Mesothelial cell of epicardium (in vitro differentiated cells): ENCODE measurements around the gene DENND1B. TPM values are rescaled to one million over a fixed set of nuclear protein-coding genes. Genes with fewer than 3 reads are reported as not detected.

Source experiments
- DNase-seq, 2 experiments: peaks; one replicate each; pipeline ENCODE4 v3.0.0; 2021; ENCODE audit warnings: low spot score in 2 of 2; ENCODE audit not compliant: unreplicated experiment in 2 of 2
- H3K27ac Mint-ChIP-seq: 2 replicates; pipeline ENCODE4 v1.8.0; 2021; ENCODE audit warnings: mixed read lengths
- H3K27me3 Mint-ChIP-seq: 2 replicates; pipeline ENCODE4 v1.8.0; 2021; ENCODE audit warnings: low read depth, mixed read lengths
- H3K36me3 Mint-ChIP-seq: 2 replicates; pipeline ENCODE4 v1.8.0; 2021; ENCODE audit warnings: mixed read lengths
- H3K4me1 Mint-ChIP-seq: 2 replicates; pipeline ENCODE4 v1.8.0; 2021; ENCODE audit warnings: mixed read lengths
- H3K4me3 Mint-ChIP-seq: 2 replicates; pipeline ENCODE4 v1.8.0; 2021; ENCODE audit warnings: mild to moderate bottlenecking, moderate library complexity, mixed read lengths
- H3K9me3 Mint-ChIP-seq: 2 replicates; pipeline ENCODE4 v1.8.0; 2021; ENCODE audit warnings: mixed read lengths
- total RNA-seq: library from RNA; stranded (reverse); gene quantifications from 3 replicates; pipeline ENCODE4 v1.2.1, GENCODE V29; 2021
- TF ChIP-seq, protein P1 (sequence below): fragments of 200-600 bp; sonication (generic); IDR thresholded peaks from one replicate; pipeline ENCODE4 v1.5.0; 2021; ENCODE audit warnings: antibody characterized with exemption; ENCODE audit not compliant: unreplicated experiment

DENND1B gene
- total RNA-seq, 1 donor from 2014 or later, result 27.9 TPM

GRCh38 chr1:197750366-197750765, 24.9 kb downstream of the DENND1B start:
- peaks cover 29% of the 10 kb centered on the region for H3K36me3 Mint-ChIP-seq
- no peak overlapping the region for H3K27ac Mint-ChIP-seq
- peaks cover 3% of the 10 kb centered on the region for H3K4me1 Mint-ChIP-seq
- H3K4me3 Mint-ChIP-seq, result no peak overlapping the region
- peaks cover 5% of the 10 kb centered on the region for H3K9me3 Mint-ChIP-seq
- H3K27me3 Mint-ChIP-seq, result no peaks in the 10 kb centered on the region
- TF ChIP-seq, protein P1, sequence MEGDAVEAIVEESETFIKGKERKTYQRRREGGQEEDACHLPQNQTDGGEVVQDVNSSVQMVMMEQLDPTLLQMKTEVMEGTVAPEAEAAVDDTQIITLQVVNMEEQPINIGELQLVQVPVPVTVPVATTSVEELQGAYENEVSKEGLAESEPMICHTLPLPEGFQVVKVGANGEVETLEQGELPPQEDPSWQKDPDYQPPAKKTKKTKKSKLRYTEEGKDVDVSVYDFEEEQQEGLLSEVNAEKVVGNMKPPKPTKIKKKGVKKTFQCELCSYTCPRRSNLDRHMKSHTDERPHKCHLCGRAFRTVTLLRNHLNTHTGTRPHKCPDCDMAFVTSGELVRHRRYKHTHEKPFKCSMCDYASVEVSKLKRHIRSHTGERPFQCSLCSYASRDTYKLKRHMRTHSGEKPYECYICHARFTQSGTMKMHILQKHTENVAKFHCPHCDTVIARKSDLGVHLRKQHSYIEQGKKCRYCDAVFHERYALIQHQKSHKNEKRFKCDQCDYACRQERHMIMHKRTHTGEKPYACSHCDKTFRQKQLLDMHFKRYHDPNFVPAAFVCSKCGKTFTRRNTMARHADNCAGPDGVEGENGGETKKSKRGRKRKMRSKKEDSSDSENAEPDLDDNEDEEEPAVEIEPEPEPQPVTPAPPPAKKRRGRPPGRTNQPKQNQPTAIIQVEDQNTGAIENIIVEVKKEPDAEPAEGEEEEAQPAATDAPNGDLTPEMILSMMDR, result no peak
- DNase-seq, result no peak

GRCh38 chr1:197745911-197746310, 29.4 kb downstream of the DENND1B start:
- H3K27ac Mint-ChIP-seq, result no peak overlapping the region
- no peaks in the 10 kb centered on the region for H3K27me3 Mint-ChIP-seq
- peaks cover 16% of the 10 kb centered on the region for H3K4me1 Mint-ChIP-seq
- TF ChIP-seq, protein P1, result no peak
- peaks cover 33% of the 10 kb centered on the region for H3K36me3 Mint-ChIP-seq
- peaks cover 16% of the 10 kb centered on the region for H3K9me3 Mint-ChIP-seq
- H3K4me3 Mint-ChIP-seq, result no peak overlapping the region
- DNase-seq, result no peak

DNA sequence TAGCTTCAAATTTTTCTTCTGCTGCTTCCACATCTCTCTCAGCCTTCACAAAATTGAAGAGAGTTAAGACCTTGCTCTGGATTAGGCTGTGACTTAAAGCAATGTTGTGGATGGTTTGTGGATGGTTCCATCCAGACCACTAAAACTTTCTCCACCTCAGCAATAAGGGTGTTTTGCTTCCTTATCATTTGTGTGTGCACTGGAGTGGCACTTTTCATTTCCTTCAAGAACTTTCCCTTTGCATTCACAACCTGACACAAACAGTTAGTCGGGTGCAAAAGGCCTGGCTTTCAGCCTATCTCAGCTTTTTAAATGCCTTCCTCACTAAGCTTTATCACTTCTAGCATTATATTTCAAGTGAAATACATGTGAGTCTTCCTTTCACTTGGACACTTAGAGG, 30.3 kb downstream of the DENND1B start:
- no peaks in the 10 kb centered on the region for H3K27me3 Mint-ChIP-seq
- peaks cover 33% of the 10 kb centered on the region for H3K36me3 Mint-ChIP-seq
- no peak overlapping the region for H3K27ac Mint-ChIP-seq
- H3K4me1 Mint-ChIP-seq, result peaks cover 18% of the 10 kb centered on the region
- TF ChIP-seq, protein P1, result no peak
- no peak overlapping the region for H3K4me3 Mint-ChIP-seq
- H3K9me3 Mint-ChIP-seq, result peaks cover 16% of the 10 kb centered on the region
- DNase-seq, result no peak

DNA sequence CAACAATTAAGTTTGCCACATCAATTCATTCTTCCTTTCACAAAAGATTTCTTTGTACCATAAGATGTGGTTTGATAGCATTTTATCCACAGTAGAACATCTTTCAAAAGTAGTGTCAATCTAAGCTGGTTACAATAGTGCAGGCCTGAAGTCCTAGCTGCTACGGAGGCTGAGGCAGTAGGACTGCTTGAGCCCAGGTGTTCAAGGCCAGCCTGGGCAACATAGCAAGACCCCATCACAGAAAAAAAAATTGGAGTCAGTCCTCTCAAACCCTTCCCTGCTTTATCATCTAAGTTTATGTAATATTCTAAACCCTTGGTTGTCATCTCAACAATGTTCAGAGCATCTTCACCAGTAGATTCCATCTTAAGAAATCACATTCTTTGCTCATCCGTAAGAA, 31.7 kb downstream of the DENND1B start:
- Mint-ChIP-seq H3K4me3 (no peak overlapping the region), H3K27ac (no peak overlapping the region), H3K4me1 (peaks cover 19% of the 10 kb centered on the region), H3K36me3 (peaks cover 32% of the 10 kb centered on the region), H3K27me3 (no peaks in the 10 kb centered on the region), H3K9me3 (peaks cover 16% of the 10 kb centered on the region)
- TF ChIP-seq, protein P1, result no peak
- DNase-seq, result no peak

DNA sequence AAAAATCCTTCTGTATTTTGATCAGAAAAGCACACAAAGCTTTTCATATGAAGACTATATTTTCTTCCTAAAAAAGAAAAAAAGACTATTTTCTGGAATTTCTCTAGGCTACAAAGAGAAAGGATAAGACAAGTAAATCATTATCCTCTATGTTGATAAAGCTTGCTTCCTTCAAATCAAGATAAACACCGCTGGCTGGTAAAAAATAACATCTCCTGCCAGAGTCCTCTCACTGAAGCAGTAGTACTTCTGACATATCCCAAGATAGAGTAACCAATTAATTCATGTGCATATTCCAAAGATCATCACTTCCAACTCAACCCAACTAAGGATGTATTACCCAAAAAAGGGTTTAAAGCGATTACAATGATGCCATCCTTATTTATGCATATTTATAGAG, 34.3 kb downstream of the DENND1B start:
- peaks cover 21% of the 10 kb centered on the region for H3K36me3 Mint-ChIP-seq
- no peaks in the 10 kb centered on the region for H3K27me3 Mint-ChIP-seq
- no peak overlapping the region for H3K4me3 Mint-ChIP-seq
- peaks cover 32% of the 10 kb centered on the region for H3K4me1 Mint-ChIP-seq
- no peak for DNase-seq
- H3K27ac Mint-ChIP-seq, result no peak overlapping the region
- peaks cover 20% of the 10 kb centered on the region for H3K9me3 Mint-ChIP-seq
- TF ChIP-seq, protein P1, result no peak

- Mint-ChIP-seq H3K27ac (no peak overlapping the region), H3K9me3 (peaks cover 12% of the 10 kb centered on the region), H3K36me3 (peaks cover 11% of the 10 kb centered on the region), H3K4me3 (no peak overlapping the region), H3K4me1 (peaks cover 32% of the 10 kb centered on the region), H3K27me3 (no peaks in the 10 kb centered on the region)
- DNase-seq, result no peak
- TF ChIP-seq, protein P1, result no peak
Measured at GRCh38 chr1:197738927-197739326, 36.4 kb downstream of the DENND1B start.
